ENCODE results near the gene SPATS2L.

DNA sequence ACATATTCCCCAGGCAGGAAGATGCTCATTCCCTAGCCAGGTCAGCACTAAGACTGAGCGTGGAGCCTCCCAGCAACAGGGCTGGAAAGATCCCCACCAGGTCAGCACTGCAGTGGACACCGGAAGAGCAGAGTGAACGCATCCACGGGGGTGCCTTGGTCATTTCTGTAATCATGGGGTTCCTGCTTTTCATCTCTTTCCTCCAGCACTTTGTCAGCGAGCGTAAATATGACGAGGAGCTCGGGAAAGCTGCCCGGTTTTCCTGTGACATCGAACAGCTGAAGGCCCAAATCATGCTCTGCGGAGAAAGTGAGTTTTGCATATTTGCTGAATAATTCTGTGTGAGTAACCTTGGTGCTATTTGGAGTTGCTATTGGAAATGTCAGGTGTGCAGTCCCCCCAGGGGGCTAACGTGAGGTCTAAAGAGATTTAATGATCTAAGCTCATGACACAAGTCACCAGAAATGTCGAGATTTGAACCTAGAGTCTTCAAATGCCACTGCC, 163.3 kb downstream of the SPATS2L start:
- TF ChIP-seq CTCF (IDR thresholded peaks at IDR 0.05) (no peak), POLR2A (IDR thresholded peaks at IDR 0.05) (no peak)
